Measurements from ENCODE around the gene SLC35B2.

GRCh38 chr6:44227148-44227793 lies 30.1 kb downstream of the SLC35B2 start:
- TF ChIP-seq CTCF (IDR thresholded peaks at IDR 0.05) (no peak), POLR2A (IDR thresholded peaks at IDR 0.05) (no peak)
